Activated T-cell treated with anti-CD3 and anti-CD28 coated beads, Interleukin-2, amount 50 U/mL, for 24 hours (primary cell): ENCODE results near the gene DAPK2.
A peak's percentile ranks its signal among the peaks of the same experiment; 100 is the strongest.
"Not testable (repeated sequence)": the region's sequence is repeated elsewhere in the genome, so short reads cannot be mapped to it uniquely, and the experiment has no call there.

ENCODE experiments used
- DNase-seq: peaks from one replicate; pipeline ENCODE4 v3.0.0-alpha.2; 2020
- H3K27ac Mint-ChIP-seq: 2 replicates; pipeline ENCODE4 v1.8.0; 2020; ENCODE audit warnings: mild to moderate bottlenecking, mixed read lengths
- H3K27me3 Mint-ChIP-seq: 2 replicates; pipeline ENCODE4 v1.8.0; 2020; ENCODE audit warnings: mixed read lengths
- H3K36me3 Mint-ChIP-seq: 2 replicates; pipeline ENCODE4 v1.8.0; 2020; ENCODE audit warnings: low read depth, mixed read lengths
- H3K4me1 Mint-ChIP-seq: 2 replicates; pipeline ENCODE4 v1.8.0; 2020; ENCODE audit warnings: low read depth, mixed read lengths
- H3K4me3 Mint-ChIP-seq: 2 replicates; pipeline ENCODE4 v1.8.0; 2020; ENCODE audit warnings: mild to moderate bottlenecking, moderate library complexity, mixed read lengths
- H3K9me3 Mint-ChIP-seq: 2 replicates; pipeline ENCODE4 v1.8.0; 2020; ENCODE audit warnings: mixed read lengths

DAPK2 gene

DNA sequence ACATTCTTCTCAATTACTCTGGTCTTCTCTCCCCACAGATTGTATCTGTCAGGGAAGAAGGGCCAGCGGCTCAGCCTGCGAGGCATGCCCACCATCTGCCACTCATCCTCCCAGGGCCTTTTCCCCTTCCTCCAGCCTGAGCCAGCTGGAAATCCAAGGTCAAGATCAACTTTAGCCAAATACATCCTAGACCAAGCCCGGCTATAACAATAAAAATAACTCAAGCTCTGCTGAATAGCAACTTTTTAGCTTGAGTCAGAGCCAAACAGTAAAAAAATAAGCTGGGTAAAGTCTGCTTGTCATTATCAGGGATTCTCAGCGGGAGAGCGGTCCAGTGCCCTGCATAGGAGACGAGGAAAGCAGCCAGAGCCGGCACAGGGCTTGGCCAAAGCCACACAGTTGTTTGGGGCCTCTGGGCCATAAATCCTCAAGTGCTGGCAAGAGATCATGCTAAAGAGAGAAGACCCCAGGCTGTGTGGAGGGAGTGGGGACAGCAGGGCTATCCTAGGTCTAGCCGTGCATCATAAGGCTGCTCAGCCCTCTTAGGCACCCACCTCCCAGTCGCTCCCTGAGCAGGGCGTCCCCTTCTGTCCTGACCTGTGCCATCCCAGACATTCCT, 136.4 kb downstream of the DAPK2 start:
- no peak for DNase-seq
- Mint-ChIP-seq H3K27me3 (no peaks in the 10 kb centered on the region), H3K4me3 (no peak overlapping the region), H3K4me1 (peaks cover 18% of the 10 kb centered on the region), H3K36me3 (no peaks in the 10 kb centered on the region), H3K27ac (no peak overlapping the region), H3K9me3 (no peaks in the 10 kb centered on the region)

- Mint-ChIP-seq H3K9me3 (no peaks in the 10 kb centered on the region), H3K36me3 (no peaks in the 10 kb centered on the region), H3K4me3 (no peak overlapping the region), H3K27ac (no peak overlapping the region), H3K27me3 (no peaks in the 10 kb centered on the region), H3K4me1 (peaks cover 19% of the 10 kb centered on the region)
- no peak for DNase-seq
Observed at GRCh38 chr15:63908991-63909390, 137.3 kb downstream of the DAPK2 start.

- Mint-ChIP-seq H3K27me3 (no peaks in the 10 kb centered on the region), H3K4me1 (peaks cover 19% of the 10 kb centered on the region), H3K9me3 (no peaks in the 10 kb centered on the region), H3K27ac (no peak overlapping the region), H3K4me3 (no peak overlapping the region), H3K36me3 (no peaks in the 10 kb centered on the region)
- no peak for DNase-seq
Observed at GRCh38 chr15:63908281-63908680, 138.0 kb downstream of the DAPK2 start.

DNA sequence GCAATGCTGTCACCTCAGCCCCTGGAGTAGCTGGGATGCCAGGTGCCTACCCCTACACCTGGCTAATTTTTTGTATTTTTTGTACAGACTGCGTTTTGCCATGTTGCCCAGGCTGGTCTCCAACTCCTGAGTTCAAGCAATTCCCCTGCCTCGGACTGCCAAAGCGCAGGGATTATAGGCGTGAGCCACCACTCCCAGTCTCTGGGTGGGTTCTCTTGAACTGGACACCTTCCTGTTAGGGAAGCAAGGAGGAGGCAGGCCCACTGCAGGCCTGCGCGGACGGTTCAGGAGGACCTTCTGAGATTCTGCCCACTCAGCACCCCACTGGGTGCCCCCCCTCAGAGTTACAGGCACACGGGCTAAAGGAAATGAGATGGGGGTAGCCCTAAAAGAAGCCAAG, 138.8 kb downstream of the DAPK2 start:
- Mint-ChIP-seq H3K36me3 (no peaks in the 10 kb centered on the region), H3K4me1 (peaks cover 19% of the 10 kb centered on the region), H3K9me3 (no peaks in the 10 kb centered on the region), H3K27ac (no peak overlapping the region), H3K27me3 (no peaks in the 10 kb centered on the region), H3K4me3 (no peak overlapping the region)
- no peak for DNase-seq

GRCh38 chr15:63906266-63906584, 140.1 kb downstream of the DAPK2 start:
- DNase-seq = no peak
- no peaks in the 10 kb centered on the region for H3K27me3 Mint-ChIP-seq
- H3K4me3 Mint-ChIP-seq = no peak overlapping the region
- no peaks in the 10 kb centered on the region for H3K9me3 Mint-ChIP-seq
- peaks cover 19% of the 10 kb centered on the region for H3K4me1 Mint-ChIP-seq
- no peaks in the 10 kb centered on the region for H3K36me3 Mint-ChIP-seq
- H3K27ac Mint-ChIP-seq = peak overlapping the region; percentile 80

GRCh38 chr15:63905558-63906265, 140.6 kb downstream of the DAPK2 start:
- H3K4me3 Mint-ChIP-seq = no peak overlapping the region
- H3K4me1 Mint-ChIP-seq = peaks cover 19% of the 10 kb centered on the region
- H3K27me3 Mint-ChIP-seq = no peaks in the 10 kb centered on the region
- no peak for DNase-seq
- H3K27ac Mint-ChIP-seq = peak overlapping the region; percentile 80
- no peaks in the 10 kb centered on the region for H3K36me3 Mint-ChIP-seq
- H3K9me3 Mint-ChIP-seq = no peaks in the 10 kb centered on the region

DNA sequence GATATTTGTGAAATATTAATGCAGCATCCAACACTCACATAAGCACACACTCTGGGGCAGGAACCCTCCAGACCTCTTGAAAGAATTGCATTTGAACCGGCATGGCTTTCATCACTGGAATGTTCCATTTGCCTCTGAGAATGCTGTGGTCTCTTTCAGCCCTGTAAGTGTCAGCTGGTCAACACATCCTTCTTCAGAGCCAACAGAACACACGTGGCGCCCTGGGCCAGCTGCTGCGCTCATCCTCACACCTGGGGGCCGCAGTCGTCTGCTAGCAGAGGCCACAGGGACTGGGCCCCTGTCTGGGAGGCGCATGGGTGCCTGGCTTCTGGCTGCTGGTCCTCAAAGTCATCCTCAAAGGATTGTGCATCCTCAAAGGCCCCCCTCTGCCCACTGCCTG, 141.2 kb downstream of the DAPK2 start:
- H3K27me3 Mint-ChIP-seq = no peaks in the 10 kb centered on the region
- no peaks in the 10 kb centered on the region for H3K9me3 Mint-ChIP-seq
- no peak for DNase-seq
- H3K27ac Mint-ChIP-seq = no peak overlapping the region
- H3K4me1 Mint-ChIP-seq = peaks cover 19% of the 10 kb centered on the region
- no peak overlapping the region for H3K4me3 Mint-ChIP-seq
- no peaks in the 10 kb centered on the region for H3K36me3 Mint-ChIP-seq

GRCh38 chr15:63904042-63904441, 142.2 kb downstream of the DAPK2 start:
- H3K4me1 Mint-ChIP-seq = peaks cover 25% of the 10 kb centered on the region
- no peaks in the 10 kb centered on the region for H3K36me3 Mint-ChIP-seq
- H3K27ac Mint-ChIP-seq = no peak overlapping the region

GRCh38 chr15:63902671-63903035, 143.6 kb downstream of the DAPK2 start:
- DNase-seq = no peak
- Mint-ChIP-seq H3K4me1 (peaks cover 31% of the 10 kb centered on the region), H3K27me3 (no peaks in the 10 kb centered on the region), H3K9me3 (no peaks in the 10 kb centered on the region), H3K4me3 (no peak overlapping the region), H3K36me3 (no peaks in the 10 kb centered on the region), H3K27ac (no peak overlapping the region)

More at GRCh38 chr15:63904042-63904441, 142.2 kb downstream of the DAPK2 start:
- DNase-seq = no peak
- Mint-ChIP-seq H3K9me3 (no peaks in the 10 kb centered on the region), H3K4me3 (no peak overlapping the region), H3K27me3 (no peaks in the 10 kb centered on the region)

GRCh38 chr15:63901912-63902670, 144.2 kb downstream of the DAPK2 start:
- Mint-ChIP-seq H3K27ac (no peak overlapping the region), H3K4me3 (no peak overlapping the region), H3K9me3 (no peaks in the 10 kb centered on the region), H3K4me1 (peaks cover 36% of the 10 kb centered on the region), H3K27me3 (no peaks in the 10 kb centered on the region), H3K36me3 (no peaks in the 10 kb centered on the region)
- DNase-seq = no peak

GRCh38 chr15:63900306-63900705, 146.0 kb downstream of the DAPK2 start:
- Mint-ChIP-seq H3K9me3 (no peaks in the 10 kb centered on the region), H3K36me3 (no peaks in the 10 kb centered on the region), H3K4me1 (peaks cover 37% of the 10 kb centered on the region), H3K27me3 (no peaks in the 10 kb centered on the region), H3K27ac (peak overlapping the region; percentile 20), H3K4me3 (no peak overlapping the region)
- DNase-seq = no peak

DNA sequence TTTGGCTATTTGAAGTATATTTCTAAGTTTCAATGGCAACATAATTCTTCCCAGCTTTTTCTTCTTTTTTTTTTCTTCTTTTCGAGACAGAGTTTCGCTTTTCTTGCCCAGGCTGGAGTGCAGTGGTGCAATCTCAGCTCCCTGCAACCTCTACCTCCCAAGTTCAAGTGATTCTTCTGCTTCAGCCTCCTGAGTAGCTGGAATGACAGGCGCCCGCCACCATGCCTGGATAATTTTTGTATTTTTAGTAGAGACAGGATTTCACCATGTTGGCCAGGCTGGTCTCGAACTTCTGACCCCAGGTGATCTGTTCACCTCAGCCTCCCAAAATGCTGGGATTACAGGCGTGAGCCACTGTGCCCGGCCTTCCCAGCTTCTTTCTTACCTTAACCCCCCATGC, 146.7 kb downstream of the DAPK2 start:
- DNase-seq, H3K36me3 Mint-ChIP-seq, H3K9me3 Mint-ChIP-seq, H3K4me3 Mint-ChIP-seq, H3K27me3 Mint-ChIP-seq: not testable (repeated sequence)
- H3K4me1 Mint-ChIP-seq = peaks cover 41% of the 10 kb centered on the region
- peak overlapping the region; percentile 10 for H3K27ac Mint-ChIP-seq

DNA sequence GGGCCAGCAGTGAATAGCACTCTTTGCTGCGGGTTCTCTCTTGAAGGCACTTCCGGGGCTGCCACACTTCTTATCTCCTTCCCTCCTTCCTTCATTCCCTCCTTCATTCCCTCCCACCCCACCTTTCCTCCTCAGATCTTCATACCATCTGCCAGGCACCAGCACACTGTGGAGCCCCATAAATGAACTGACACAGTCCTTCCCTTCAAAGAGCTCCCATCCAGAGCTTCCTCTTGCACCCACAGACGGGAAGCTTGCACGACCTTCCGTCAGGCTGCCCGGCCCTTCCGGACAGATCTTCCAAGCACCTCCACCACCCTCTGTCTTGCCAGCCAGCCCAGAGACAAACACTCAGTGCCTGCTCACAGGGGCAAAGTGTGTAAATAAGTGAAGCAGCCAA, 147.1 kb downstream of the DAPK2 start:
- no peak overlapping the region for H3K4me3 Mint-ChIP-seq
- no peaks in the 10 kb centered on the region for H3K9me3 Mint-ChIP-seq
- H3K4me1 Mint-ChIP-seq = peaks cover 41% of the 10 kb centered on the region
- no peaks in the 10 kb centered on the region for H3K27me3 Mint-ChIP-seq
- peak overlapping the region; percentile 10 for H3K27ac Mint-ChIP-seq
- no peaks in the 10 kb centered on the region for H3K36me3 Mint-ChIP-seq
- DNase-seq = no peak

- Mint-ChIP-seq H3K4me3 (no peak overlapping the region), H3K27ac (no peak overlapping the region)
Observed at GRCh38 chr15:63896336-63897115, 149.8 kb downstream of the DAPK2 start.

More at GRCh38 chr15:63896336-63897115, 149.8 kb downstream of the DAPK2 start:
- H3K4me1 Mint-ChIP-seq = peaks cover 67% of the 10 kb centered on the region
- no peaks in the 10 kb centered on the region for H3K27me3 Mint-ChIP-seq
- H3K36me3 Mint-ChIP-seq = no peaks in the 10 kb centered on the region
- DNase-seq = no peak
- no peaks in the 10 kb centered on the region for H3K9me3 Mint-ChIP-seq
